ENCODE data around the gene TEX35.

Gene TEX35

GRCh38 chr1:178492341-178492740, 20.6 kb upstream of the TEX35 start:
- Histone ChIP-seq H3K27me3 (ENCODE audit: insufficient read depth, poor library complexity, severe bottlenecking) (no peaks in the 10 kb centered on the region), H3K4me1 (ENCODE audit: insufficient read depth, poor library complexity, severe bottlenecking) (no peaks in the 10 kb centered on the region), H3K4me3 (ENCODE audit: severe bottlenecking) (no peak overlapping the region), H3K27ac (ENCODE audit: poor library complexity, severe bottlenecking) (no peak overlapping the region), H3K9me3 (ENCODE audit: severe bottlenecking) (no peaks in the 10 kb centered on the region), H3K36me3 (ENCODE audit: low read depth) (no peaks in the 10 kb centered on the region)
- no peak for TF ChIP-seq CTCF (IDR thresholded peaks at IDR 0.05; ENCODE audit: poor library complexity, severe bottlenecking)
- DNase-seq (ENCODE audit: low spot score) (no peak), ATAC-seq (ENCODE audit: low read depth) (no peak)

DNA sequence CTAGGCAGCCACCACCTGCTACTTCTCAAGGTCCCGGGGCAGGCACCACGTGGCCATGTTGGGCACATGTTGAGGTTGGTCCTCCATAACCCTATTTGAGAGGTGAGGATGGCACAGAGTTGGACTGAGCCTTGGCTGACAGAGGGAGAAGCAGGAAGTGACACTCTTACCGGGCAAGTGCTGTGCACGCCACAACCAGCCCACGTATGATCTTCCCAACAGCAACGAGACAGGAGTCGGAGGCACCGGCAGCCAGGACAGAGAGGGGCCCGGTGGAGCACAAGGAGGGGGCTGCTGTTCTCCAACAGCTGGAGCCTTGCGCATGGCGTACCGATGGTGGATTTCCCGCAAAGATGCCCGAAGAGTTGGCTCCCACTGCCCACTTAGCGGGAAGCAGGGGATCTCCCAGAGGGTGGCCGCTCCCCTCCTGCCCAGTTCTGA, 19.6 kb upstream of the TEX35 start:
- Histone ChIP-seq H3K4me1 (ENCODE audit: insufficient read depth, poor library complexity, severe bottlenecking) (no peaks in the 10 kb centered on the region), H3K4me3 (ENCODE audit: severe bottlenecking) (no peak overlapping the region), H3K27me3 (ENCODE audit: insufficient read depth, poor library complexity, severe bottlenecking) (no peaks in the 10 kb centered on the region), H3K27ac (ENCODE audit: poor library complexity, severe bottlenecking) (no peak overlapping the region), H3K9me3 (ENCODE audit: severe bottlenecking) (no peaks in the 10 kb centered on the region), H3K36me3 (ENCODE audit: low read depth) (no peaks in the 10 kb centered on the region)
- no peak for TF ChIP-seq CTCF (IDR thresholded peaks at IDR 0.05; ENCODE audit: poor library complexity, severe bottlenecking)
- DNase-seq (ENCODE audit: low spot score) (no peak), ATAC-seq (ENCODE audit: low read depth) (no peak)

DNA sequence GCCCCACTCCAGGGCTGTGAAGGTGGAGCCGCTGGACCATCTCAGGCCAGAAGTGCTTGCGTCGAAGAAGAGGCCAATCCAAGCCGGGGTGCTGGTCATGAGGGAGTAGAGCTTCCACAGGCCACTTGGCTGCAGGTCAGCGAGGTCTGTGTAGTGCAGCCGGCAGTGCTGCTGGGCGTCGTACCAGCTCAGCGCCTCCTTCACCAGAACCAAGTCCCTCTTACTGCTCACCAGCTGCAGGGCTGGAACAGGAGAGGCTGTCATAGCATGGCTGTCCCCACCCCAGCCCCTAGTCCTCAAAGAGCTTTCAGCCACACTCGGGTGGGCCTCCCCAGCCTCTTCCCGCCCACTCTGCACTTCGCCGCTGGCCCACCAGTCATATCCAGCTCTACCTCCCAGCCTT, 18.3 kb upstream of the TEX35 start:
- Histone ChIP-seq H3K4me1 (ENCODE audit: insufficient read depth, poor library complexity, severe bottlenecking) (no peaks in the 10 kb centered on the region), H3K4me3 (ENCODE audit: severe bottlenecking) (no peak overlapping the region), H3K36me3 (ENCODE audit: low read depth) (no peaks in the 10 kb centered on the region), H3K27me3 (ENCODE audit: insufficient read depth, poor library complexity, severe bottlenecking) (no peaks in the 10 kb centered on the region), H3K9me3 (ENCODE audit: severe bottlenecking) (no peaks in the 10 kb centered on the region), H3K27ac (ENCODE audit: poor library complexity, severe bottlenecking) (no peak overlapping the region)
- DNase-seq (ENCODE audit: low spot score) (no peak), ATAC-seq (ENCODE audit: low read depth) (no peak)
- TF ChIP-seq CTCF (IDR thresholded peaks at IDR 0.05; ENCODE audit: poor library complexity, severe bottlenecking) = no peak

DNA sequence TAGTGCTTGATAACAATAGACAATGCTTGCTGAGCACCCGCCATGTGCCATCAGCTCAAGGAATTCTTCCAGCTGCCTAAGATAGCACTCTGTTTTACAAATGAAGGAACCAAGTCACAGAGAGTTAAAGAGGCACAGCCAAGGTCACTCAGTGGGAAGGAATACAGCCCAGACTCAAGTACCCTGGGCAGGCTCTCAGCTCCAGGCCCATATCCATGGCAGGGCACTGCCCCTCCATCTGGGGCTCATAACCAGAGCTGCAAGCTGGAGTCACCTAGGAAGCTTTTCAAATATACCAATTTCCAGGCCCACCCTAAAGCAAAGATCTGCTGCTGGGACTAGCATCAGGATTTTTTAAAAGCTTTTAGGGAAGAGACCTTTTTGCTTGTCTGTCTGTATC, 17.8 kb upstream of the TEX35 start:
- TF ChIP-seq CTCF (IDR thresholded peaks at IDR 0.05; ENCODE audit: poor library complexity, severe bottlenecking) = no peak
- H3K27me3 ChIP-seq (ENCODE audit: insufficient read depth, poor library complexity, severe bottlenecking) = no peaks in the 10 kb centered on the region
- ATAC-seq (ENCODE audit: low read depth) = no peak
- H3K4me1 ChIP-seq (ENCODE audit: insufficient read depth, poor library complexity, severe bottlenecking) = no peaks in the 10 kb centered on the region
- H3K27ac ChIP-seq (ENCODE audit: poor library complexity, severe bottlenecking) = no peak overlapping the region
- H3K36me3 ChIP-seq (ENCODE audit: low read depth) = no peaks in the 10 kb centered on the region
- no peaks in the 10 kb centered on the region for H3K9me3 ChIP-seq (ENCODE audit: severe bottlenecking)
- DNase-seq (ENCODE audit: low spot score) = no peak
- no peak overlapping the region for H3K4me3 ChIP-seq (ENCODE audit: severe bottlenecking)

- H3K36me3 ChIP-seq (ENCODE audit: low read depth) = no peaks in the 10 kb centered on the region
- no peak overlapping the region for H3K27ac ChIP-seq (ENCODE audit: poor library complexity, severe bottlenecking)
- TF ChIP-seq CTCF (IDR thresholded peaks at IDR 0.05; ENCODE audit: poor library complexity, severe bottlenecking) = no peak
- no peak for ATAC-seq (ENCODE audit: low read depth)
- H3K4me1 ChIP-seq (ENCODE audit: insufficient read depth, poor library complexity, severe bottlenecking) = no peaks in the 10 kb centered on the region
- no peak overlapping the region for H3K4me3 ChIP-seq (ENCODE audit: severe bottlenecking)
- no peak for DNase-seq (ENCODE audit: low spot score)
- no peaks in the 10 kb centered on the region for H3K27me3 ChIP-seq (ENCODE audit: insufficient read depth, poor library complexity, severe bottlenecking)
- H3K9me3 ChIP-seq (ENCODE audit: severe bottlenecking) = no peaks in the 10 kb centered on the region
Observed at GRCh38 chr1:178495741-178496409, 17.0 kb upstream of the TEX35 start.
